Measurements from ENCODE around the gene PADI3.

GRCh38 chr1:17236779-17237560 is 11.9 kb upstream of the PADI3 start:
- TF ChIP-seq MAZ (IDR thresholded peaks at IDR 0.05; ENCODE audit: borderline replicate concordance, low read depth, low read length) (peak; percentile 44; the same call in 1 of the 2 replicates), CTCF (conservative IDR thresholded peaks at IDR 0.05; ENCODE audit: low read depth, low read length) (peak; percentile 90), POLR2A (IDR thresholded peaks at IDR 0.05; ENCODE audit: low read depth, low read length) (peak; percentile 58; the same call in 1 of the 2 replicates), RFX5 (IDR thresholded peaks at IDR 0.05; ENCODE audit: low read depth, low read length) (no peak), MAFK (IDR thresholded peaks at IDR 0.05; ENCODE audit: low read depth, low read length) (no peak), RAD21 (IDR thresholded peaks at IDR 0.05; ENCODE audit: low read length) (peak; percentile 97), CEBPB (IDR thresholded peaks at IDR 0.05; ENCODE audit: low read depth, low read length) (no peak), ELK1 (IDR thresholded peaks at IDR 0.05; ENCODE audit: borderline replicate concordance, low read depth, low read length) (no peak), USF2 (IDR thresholded peaks at IDR 0.05; ENCODE audit: low read depth, low read length) (no peak), MXI1 (IDR thresholded peaks at IDR 0.05; ENCODE audit: borderline replicate concordance, low read depth, low read length) (no peak), RCOR1 (IDR thresholded peaks at IDR 0.05; ENCODE audit: insufficient replicate concordance, low read length) (no peak), BHLHE40 (IDR thresholded peaks at IDR 0.05; ENCODE audit: low read depth, low read length) (no peak), FOS (IDR thresholded peaks at IDR 0.05; ENCODE audit: low read depth, low read length) (no peak), SMC3 (IDR thresholded peaks at IDR 0.05; ENCODE audit: low read depth, low read length) (peak; percentile 99)
